Measurements from ENCODE around the gene SERAC1. TPM values are rescaled to one million over a fixed set of nuclear protein-coding genes. Genes with fewer than 3 reads are reported as not detected.

Gene SERAC1
- total RNA-seq (2021): 6.4 and 7.6 TPM in 2 replicates
- long read RNA-seq, transcript SERAC1-209 (15 exons, 2,022 nt): minor isoform, 5 of 30 reads
- long read RNA-seq, transcript SERAC1-202 (17 exons, 3,940 nt): major isoform, 13 of 30 reads
- long read RNA-seq, partial matches to known transcripts: 2 of 30 reads
- long read RNA-seq, other reads (novel, unspliced or antisense): 10 of 30 reads

GRCh38 chr6:158168040-158168289 is at the start of gene SERAC1:
TSS of gene SERAC1 (minus strand) at chr6:158168262. CDS start at chr6:158158363, 9,899 bp downstream.
- Histone ChIP-seq H2BK12ac (ENCODE audit: insufficient read length, low read depth, low read length) (no peak within 1 kb of the TSS), H3K4me2 (ENCODE audit: insufficient read depth, insufficient read length, low read length) (peak within 1 kb of the TSS; percentile 72), H3K9me3 (ENCODE audit: control insufficient read depth, low read depth, low read length) (no peaks in the 10 kb centered on the region), H4K5ac (ENCODE audit: insufficient read length, low read depth, low read length) (no peak within 1 kb of the TSS), H3K79me1 (ENCODE audit: insufficient read depth, low read depth, low read length, poor library complexity, severe bottlenecking) (no peaks in the 10 kb centered on the region), H3K79me2 (ENCODE audit: insufficient read depth, low read length) (no peaks in the 10 kb centered on the region), H2BK5ac (ENCODE audit: insufficient read length, low read length) (no peak within 1 kb of the TSS), H3K18ac (ENCODE audit: insufficient read length, low read depth, low read length) (peak within 1 kb of the TSS; percentile 55), H3K9ac (ENCODE audit: extremely low read depth, insufficient read length, low read length) (peak within 1 kb of the TSS; percentile 73), H3K27me3 (ENCODE audit: insufficient read depth, low read length) (peaks cover 2% of the 10 kb centered on the region; the same call in 1 of the 2 replicates), H4K8ac (replicated peaks; ENCODE audit: insufficient read length, low read depth, low read length) (no peak within 1 kb of the TSS), H2AK5ac (ENCODE audit: insufficient read length, low read length) (no peak within 1 kb of the TSS), H2BK15ac (ENCODE audit: low read depth, low read length) (no peak within 1 kb of the TSS; the same call in 1 of the 2 replicates), H3K27ac (ENCODE audit: insufficient read length, low read depth, low read length) (no peak within 1 kb of the TSS), H3K56ac (ENCODE audit: insufficient read length, low read depth, low read length) (no peak within 1 kb of the TSS), H2BK20ac (ENCODE audit: low read depth, low read length, poor library complexity, severe bottlenecking) (no peak within 1 kb of the TSS), H3K14ac (ENCODE audit: insufficient read depth, low read length) (peak within 1 kb of the TSS; percentile 74), H4K20me1 (ENCODE audit: control insufficient read depth, insufficient read depth, insufficient read length) (no peaks in the 10 kb centered on the region), H3K4ac (ENCODE audit: low read depth, low read length) (no peak within 1 kb of the TSS), H2BK120ac (ENCODE audit: low read depth, low read length, poor library complexity, severe bottlenecking) (no peak within 1 kb of the TSS), H3K23ac (ENCODE audit: insufficient read length, low read depth, low read length) (no peak within 1 kb of the TSS), H3K23me2 (ENCODE audit: insufficient read length, low read depth, low read length, poor library complexity, severe bottlenecking) (peaks cover 5% of the 10 kb centered on the region), H3K4me1 (ENCODE audit: insufficient read depth, low read length) (peaks cover 6% of the 10 kb centered on the region; the same call in 1 of the 2 replicates), H3T11ph (ENCODE audit: low read length) (no peak within 1 kb of the TSS), H2AFZ (ENCODE audit: low read length) (peak within 1 kb of the TSS; percentile 40), H4K91ac (ENCODE audit: insufficient read length, low read depth, low read length) (no peak within 1 kb of the TSS)
- H3K4me1 Mint-ChIP-seq: peaks cover 19 to 28% of the 10 kb centered on the region in 2 experiments
- no peaks in the 10 kb centered on the region; a peak in 1 of 5 replicates for H3K9me3 Mint-ChIP-seq
- peak within 1 kb of the TSS; percentile 86 to 94 for H3K4me3 Mint-ChIP-seq
- H3K27me3 Mint-ChIP-seq (ENCODE audit: low read depth): peaks cover 18% of the 10 kb centered on the region
- peak within 1 kb of the TSS; percentile 85 to 90 (median 89); a peak in 6 of 7 replicates for H3K27ac Mint-ChIP-seq
- DNase-seq: no peak
- no peak for TF ChIP-seq CTCF (conservative IDR thresholded peaks at IDR 0.05)
- WGBS (ENCODE audit: extremely low coverage, insufficient read length, low lambda C conversion rate): no CpG with 5 or more reads among the region's 29 CpGs
- peaks cover 0 to 15% (median 3%) of the 10 kb centered on the region in 3 experiments; a peak in 4 of 7 replicates for H3K36me3 Mint-ChIP-seq (ENCODE audit: insufficient read depth in 1 of 3, low read depth in 3 of 3)

Measured in H9 (cell line).